Left forelimb (tissue), 1 donor: ENCODE data around the gene NPTX2.
A peak's percentile ranks its signal among the peaks of the same experiment; 100 is the strongest.

Experiments
- DNase-seq: peaks from one replicate; pipeline ENCODE4 v3.0.0-alpha.2; 2018; ENCODE audit warnings: low spot score

Gene NPTX2

GRCh38 chr7:98654524-98655272 is 37.6 kb downstream of the NPTX2 start:
- DNase-seq = no peak

DNA sequence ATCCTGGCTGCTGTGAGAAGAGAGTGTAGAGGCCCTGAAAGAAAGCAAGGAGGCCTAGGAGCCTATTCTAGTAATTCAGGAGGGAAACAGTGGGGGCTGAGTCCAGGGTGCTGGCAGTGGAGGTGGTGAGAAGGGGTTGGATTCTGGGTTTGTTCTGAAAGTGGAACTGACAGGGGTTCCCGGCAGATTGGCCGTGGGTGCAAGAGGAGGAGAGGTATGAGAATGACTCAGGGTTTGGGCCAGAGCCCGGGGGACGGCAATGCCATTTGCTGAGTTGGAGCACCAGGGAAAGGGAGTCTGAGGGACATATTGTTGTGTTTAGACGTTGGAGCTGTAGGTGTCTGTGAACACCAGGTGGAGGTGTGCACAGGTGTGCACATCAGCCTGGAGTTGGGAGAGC is 38.5 kb downstream of the NPTX2 start:
- DNase-seq = no peak

DNA sequence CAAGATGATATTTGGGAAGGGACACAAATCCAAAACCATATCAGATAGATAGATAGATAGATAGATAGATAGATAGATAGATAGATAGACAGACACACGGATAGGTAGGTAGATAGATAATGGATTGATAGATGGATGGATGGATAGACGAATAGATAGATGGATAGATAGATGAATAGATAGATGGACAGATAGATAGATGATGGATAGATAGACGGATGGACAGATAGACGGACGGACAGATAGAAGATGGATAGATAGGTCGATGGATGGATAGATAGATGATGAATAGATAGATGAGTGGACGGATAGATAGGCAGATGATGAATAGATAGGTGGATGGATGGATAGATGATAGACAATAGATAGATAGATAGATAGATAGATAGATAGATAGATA is 39.8 kb downstream of the NPTX2 start:
- DNase-seq = no peak

DNA sequence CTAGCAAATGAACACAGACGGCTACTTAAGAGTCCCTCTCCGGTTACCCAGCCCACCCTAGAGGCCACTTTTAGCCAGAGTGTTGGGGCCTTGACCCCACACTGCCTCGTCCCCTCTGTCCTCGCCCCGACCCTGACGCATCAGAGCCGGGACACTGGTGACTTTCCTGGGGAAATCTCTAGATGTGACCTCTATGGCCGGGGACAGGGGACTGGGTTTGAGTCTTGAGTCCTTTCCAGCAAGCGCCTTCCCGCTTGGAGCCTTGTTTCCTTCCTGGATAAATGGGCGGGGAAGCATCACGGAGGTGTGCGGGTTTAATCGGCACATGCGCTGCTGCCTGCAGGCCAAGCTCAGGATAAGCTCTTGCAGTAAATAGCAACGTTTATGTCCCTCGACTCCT is 40.7 kb downstream of the NPTX2 start:
- no peak for DNase-seq

- no peak for DNase-seq
These were observed 42.7 kb downstream of the NPTX2 start for GRCh38 chr7:98659756-98660155.

DNA sequence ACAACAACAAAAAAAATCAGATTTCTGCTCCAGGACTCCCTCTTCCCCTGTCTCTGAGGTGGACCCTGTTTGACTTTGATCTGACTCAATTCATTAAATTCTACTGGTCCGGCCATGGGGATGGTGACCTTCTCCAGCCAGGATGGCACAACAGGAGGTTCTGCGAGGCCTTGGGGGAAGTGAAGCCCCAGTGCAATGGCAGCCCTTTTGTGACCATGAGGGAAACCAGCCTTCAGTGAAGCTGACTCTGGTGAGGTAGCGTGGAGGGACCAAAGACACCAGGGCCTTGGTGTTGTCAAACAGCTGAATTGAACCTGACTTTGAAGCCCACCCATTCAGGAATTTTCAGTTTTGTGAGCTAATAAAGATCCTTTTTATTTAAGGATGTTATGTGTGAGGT is 44.5 kb downstream of the NPTX2 start:
- DNase-seq = no peak

DNA sequence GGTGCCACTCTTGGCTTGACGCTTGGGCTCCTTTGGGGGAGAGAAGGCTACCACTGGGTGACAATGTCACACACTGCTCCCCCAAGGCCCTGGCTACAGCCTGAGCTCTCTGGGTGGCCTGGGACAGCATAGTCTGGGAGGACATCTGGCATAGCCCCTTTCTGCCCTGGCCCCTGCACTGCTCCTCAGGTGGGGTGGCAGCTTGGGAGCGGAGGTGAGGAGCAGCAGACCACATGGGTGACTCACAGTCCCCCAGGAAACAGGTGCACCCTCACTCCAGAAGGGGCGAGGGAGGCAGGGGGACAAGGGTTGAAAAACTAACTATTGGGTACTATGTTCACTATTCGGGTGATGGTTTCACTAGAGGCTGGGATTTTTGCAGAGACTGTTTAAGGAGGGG is 45.2 kb downstream of the NPTX2 start:
- no peak for DNase-seq

- no peak for DNase-seq
These were observed 47.8 kb downstream of the NPTX2 start for GRCh38 chr7:98664882-98665281.

DNA sequence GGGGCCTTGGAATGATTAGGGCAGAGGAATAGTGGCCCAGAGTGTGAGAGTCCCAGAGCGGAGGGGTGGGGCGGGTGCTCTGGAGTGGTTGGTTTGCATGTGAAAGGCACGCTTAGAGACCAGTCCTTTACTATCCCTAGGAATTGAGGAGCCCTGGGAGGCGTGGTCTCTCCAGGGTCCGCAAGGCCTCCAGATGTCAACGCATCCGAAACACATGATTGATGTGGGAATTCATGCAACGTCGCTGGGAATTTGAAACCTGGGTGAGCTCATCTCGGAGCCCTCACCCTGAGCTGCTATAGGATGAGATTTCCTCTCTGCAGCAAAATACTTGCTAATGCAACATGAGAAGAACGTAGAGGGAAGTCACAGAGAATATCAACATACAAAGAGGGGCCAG is 51.2 kb downstream of the NPTX2 start:
- DNase-seq = no peak

- DNase-seq = peak; percentile 78
These were observed 52.4 kb downstream of the NPTX2 start for GRCh38 chr7:98669329-98670000.

DNA sequence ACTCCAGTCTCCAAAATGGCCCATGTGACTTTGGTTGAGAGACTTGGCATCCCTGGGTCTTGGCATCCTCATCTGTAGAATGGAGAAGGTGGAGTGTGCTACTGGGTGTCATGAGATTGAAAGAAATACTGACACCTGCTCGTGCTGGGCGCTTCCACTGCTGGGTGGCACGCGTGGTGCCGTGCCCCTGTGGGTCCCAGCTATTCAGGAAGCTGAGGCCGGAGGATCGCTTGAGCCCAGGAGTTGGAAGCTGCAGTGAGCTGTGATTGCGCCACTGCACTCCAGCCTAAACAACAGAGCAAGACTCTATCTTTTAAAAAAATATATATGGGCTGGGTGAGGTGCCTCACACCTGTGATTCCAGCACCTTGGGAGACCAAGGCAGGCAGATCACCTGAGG is 53.1 kb downstream of the NPTX2 start:
- DNase-seq = no peak

GRCh38 chr7:98671733-98672331 is 54.7 kb downstream of the NPTX2 start:
- no peak for DNase-seq

- no peak for DNase-seq
These were observed 57.4 kb downstream of the NPTX2 start for GRCh38 chr7:98674461-98674860.

GRCh38 chr7:98674881-98675280 is 57.8 kb downstream of the NPTX2 start:
- no peak for DNase-seq

DNA sequence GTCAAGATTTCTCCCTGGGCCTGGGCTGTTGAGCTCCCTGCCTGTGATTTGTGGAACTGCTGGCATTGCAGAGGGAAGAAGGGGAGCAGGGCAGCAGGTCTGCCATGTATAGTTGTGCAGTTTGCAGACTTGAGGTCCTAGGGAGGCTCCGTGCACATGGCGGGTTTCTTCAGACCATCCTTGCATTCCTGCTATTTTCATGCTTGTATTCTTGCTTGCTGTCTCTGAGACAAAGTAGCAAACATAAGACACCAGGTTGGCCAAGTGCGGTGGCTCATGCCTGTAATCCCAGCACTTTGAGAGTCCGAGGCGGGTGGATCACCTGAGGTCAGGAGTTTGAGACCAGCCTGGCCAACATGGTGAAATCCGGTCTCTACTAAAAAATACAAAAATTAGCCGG is 61.1 kb downstream of the NPTX2 start:
- no peak for DNase-seq
